Activated T-cell treated with anti-CD3 and anti-CD28 coated beads for 1 hour (primary cell): Measurements from ENCODE around the gene PNPLA2.

ENCODE experiments used
- DNase-seq: peaks from one replicate; pipeline ENCODE4 v3.0.0-alpha.2; 2020; ENCODE audit warnings: low read depth

The PNPLA2 gene

GRCh38 chr11:819129-819931 lies 616 bp downstream of the PNPLA2 start:
- DNase-seq = peak; percentile 93

- DNase-seq = peak; percentile 95
Observed at GRCh38 chr11:819943-820649, 1.4 kb downstream of the PNPLA2 start.

GRCh38 chr11:820655-821511 lies 2.2 kb downstream of the PNPLA2 start:
- DNase-seq = no peak

- no peak for DNase-seq
Observed at GRCh38 chr11:821512-822371, 3.0 kb downstream of the PNPLA2 start.

- DNase-seq = no peak
Observed at GRCh38 chr11:823441-824291, 5.0 kb downstream of the PNPLA2 start.

- DNase-seq = no peak
Observed at GRCh38 chr11:824292-824880, 5.7 kb downstream of the PNPLA2 start.

- DNase-seq = no peak
Observed at GRCh38 chr11:824942-825341, 6.2 kb downstream of the PNPLA2 start.

GRCh38 chr11:825366-826226 lies 6.9 kb downstream of the PNPLA2 start:
- no peak for DNase-seq

GRCh38 chr11:826227-826621 lies 7.5 kb downstream of the PNPLA2 start:
- no peak for DNase-seq

- DNase-seq = no peak
Observed at GRCh38 chr11:826836-827145, 8.1 kb downstream of the PNPLA2 start.

- no peak for DNase-seq
Observed at GRCh38 chr11:827146-827896, 8.6 kb downstream of the PNPLA2 start.

- no peak for DNase-seq
Observed at GRCh38 chr11:827897-828192, 9.1 kb downstream of the PNPLA2 start, which contains the start of gene CRACR2B. Gene CRACR2B, plus strand, starts transcription at chr11:827919. Its CDS starts 689 bp downstream, at chr11:828608.

- DNase-seq = no peak
Observed at GRCh38 chr11:828506-829175, 9.9 kb downstream of the PNPLA2 start.

GRCh38 chr11:829176-829846 lies 10.6 kb downstream of the PNPLA2 start:
- DNase-seq = no peak

- no peak for DNase-seq
Observed at GRCh38 chr11:829847-830294, 11.2 kb downstream of the PNPLA2 start.

- peak; percentile 43 for DNase-seq
Observed at GRCh38 chr11:830295-831117, 11.8 kb downstream of the PNPLA2 start.
